Type B pancreatic cell (in vitro differentiated cells): ENCODE measurements around the gene THEMIS. TPM values are rescaled to one million over a fixed set of nuclear protein-coding genes. Genes with fewer than 3 reads are reported as not detected.

Experiments used
- DNase-seq: peaks from one replicate; pipeline ENCODE4 v3.0.0; 2021; ENCODE audit warnings: mixed read lengths; ENCODE audit not compliant: unreplicated experiment; ENCODE audit errors: extremely low spot score
- H3K27ac Mint-ChIP-seq: 2 replicates; pipeline ENCODE4 v1.8.0; 2021; ENCODE audit warnings: mild to moderate bottlenecking, mixed read lengths
- H3K27me3 Mint-ChIP-seq: 2 replicates; pipeline ENCODE4 v1.8.0; 2021; ENCODE audit warnings: mixed read lengths
- H3K36me3 Mint-ChIP-seq: 2 replicates; pipeline ENCODE4 v1.8.0; 2021; ENCODE audit warnings: mixed read lengths
- H3K4me1 Mint-ChIP-seq: one replicate; pipeline ENCODE4 v1.8.0; 2021; ENCODE audit warnings: mixed read lengths; ENCODE audit not compliant: unreplicated experiment
- H3K4me3 Mint-ChIP-seq: 2 replicates; pipeline ENCODE4 v1.8.0; 2021; ENCODE audit warnings: mild to moderate bottlenecking, mixed read lengths
- H3K9me3 Mint-ChIP-seq: 2 replicates; pipeline ENCODE4 v1.8.0; 2021; ENCODE audit warnings: mixed read lengths
- CTCF ChIP-seq: fragments of 200-600 bp; sonication (generic); conservative IDR thresholded peaks from 2 replicates; pipeline ENCODE4 v1.5.0; 2021; ENCODE audit warnings: antibody characterized with exemption, mild to moderate bottlenecking
- total RNA-seq: library from RNA; stranded (reverse); gene quantifications from 2 replicates; pipeline ENCODE4 v1.2.1, GENCODE V29; 2021; ENCODE audit warnings: low replicate concordance

THEMIS gene
- total RNA-seq, 1 donor from 2014 or later = not detected

GRCh38 chr6:127914240-127914639 lies 13.4 kb upstream of the THEMIS start:
- no peak for TF ChIP-seq CTCF

DNA sequence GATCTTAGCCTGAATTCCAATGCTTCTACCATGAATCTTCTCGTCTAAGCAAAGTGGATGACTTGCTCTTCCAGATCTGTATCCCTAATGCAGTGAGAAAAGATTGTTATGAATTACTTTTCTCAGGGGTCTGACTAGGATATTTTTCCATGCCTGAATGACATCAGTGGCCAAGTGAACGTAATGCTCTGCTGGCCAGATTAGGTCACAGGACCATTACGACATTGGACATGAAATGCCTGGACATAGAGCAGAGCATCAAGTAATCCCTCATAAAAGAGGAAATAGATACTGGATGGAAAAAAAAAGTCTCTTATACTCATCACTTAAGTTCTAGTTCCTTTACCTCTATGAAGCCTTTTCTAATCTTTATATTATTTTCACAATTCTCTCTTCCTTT lies 12.1 kb upstream of the THEMIS start:
- H3K9me3 Mint-ChIP-seq = no peaks in the 10 kb centered on the region
- H3K4me3 Mint-ChIP-seq = no peak overlapping the region
- H3K36me3 Mint-ChIP-seq = no peaks in the 10 kb centered on the region
- H3K27me3 Mint-ChIP-seq = peaks cover 13% of the 10 kb centered on the region
- no peak for DNase-seq
- TF ChIP-seq CTCF = no peak
- H3K4me1 Mint-ChIP-seq = no peaks in the 10 kb centered on the region
- H3K27ac Mint-ChIP-seq = no peak overlapping the region

More at GRCh38 chr6:127914240-127914639, 13.4 kb upstream of the THEMIS start:
- Mint-ChIP-seq H3K27me3 (peaks cover 18% of the 10 kb centered on the region), H3K4me1 (no peaks in the 10 kb centered on the region), H3K36me3 (no peaks in the 10 kb centered on the region), H3K9me3 (no peaks in the 10 kb centered on the region), H3K27ac (no peak overlapping the region), H3K4me3 (no peak overlapping the region)
- DNase-seq = no peak

DNA sequence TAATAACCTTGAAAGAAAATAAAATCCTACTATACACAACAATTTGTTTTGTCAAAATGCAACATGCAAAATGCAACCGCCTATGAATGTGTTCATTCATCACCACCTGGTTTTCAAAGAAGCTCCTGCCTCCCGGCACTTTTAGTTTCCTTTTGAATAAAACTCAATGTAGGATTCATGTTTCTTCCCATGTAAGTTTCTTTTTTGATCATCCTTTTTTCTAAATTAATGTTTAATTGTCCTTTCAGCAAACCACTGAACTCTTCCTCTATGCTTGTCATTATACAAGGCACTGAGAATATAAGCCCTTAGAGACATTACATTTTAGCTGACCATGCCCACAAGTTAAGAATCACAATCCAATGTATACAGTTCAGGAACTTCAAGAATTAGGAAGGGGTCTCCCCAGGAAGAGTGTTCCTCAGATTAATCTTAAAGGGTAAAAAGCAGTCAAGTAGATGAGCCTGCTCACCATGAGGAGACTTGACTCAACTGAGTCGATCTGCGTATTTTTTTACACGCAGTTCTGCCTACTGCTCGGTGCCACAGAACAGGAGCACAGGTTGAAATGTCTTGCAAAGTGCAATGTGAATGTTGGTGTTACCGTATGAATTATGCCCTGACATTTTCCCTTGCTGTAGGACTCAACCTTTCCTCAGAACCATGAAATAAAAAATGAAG lies 7.2 kb upstream of the THEMIS start:
- peaks cover under 1% of the 10 kb centered on the region for H3K27me3 Mint-ChIP-seq
- DNase-seq = no peak
- H3K9me3 Mint-ChIP-seq = no peaks in the 10 kb centered on the region
- no peak overlapping the region for H3K27ac Mint-ChIP-seq
- no peaks in the 10 kb centered on the region for H3K36me3 Mint-ChIP-seq
- H3K4me3 Mint-ChIP-seq = no peak overlapping the region
- TF ChIP-seq CTCF = no peak
- H3K4me1 Mint-ChIP-seq = no peaks in the 10 kb centered on the region

DNA sequence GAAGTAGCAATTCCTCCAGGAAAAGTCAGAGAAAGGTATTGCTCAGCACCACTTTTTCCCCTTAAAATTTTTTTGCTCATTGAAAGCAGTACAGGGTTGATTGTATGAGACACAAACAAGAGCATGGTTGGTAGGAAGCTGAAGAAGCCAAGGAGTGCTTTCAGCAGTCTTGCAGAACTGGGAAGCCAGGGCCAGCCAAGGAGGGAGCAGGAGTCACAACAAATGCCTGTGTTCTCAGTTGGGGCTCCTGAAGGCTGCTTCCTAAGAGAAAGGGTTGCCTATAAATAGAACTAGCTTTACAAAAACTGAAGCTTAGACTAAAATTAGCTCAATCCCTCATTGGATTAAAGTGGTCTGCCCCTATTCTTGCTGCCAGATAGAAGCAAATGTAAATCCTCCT lies 3.3 kb upstream of the THEMIS start:
- no peak for TF ChIP-seq CTCF

GRCh38 chr6:127902933-127903332 lies 2.1 kb upstream of the THEMIS start:
- Mint-ChIP-seq H3K27ac (no peak overlapping the region), H3K4me3 (no peak overlapping the region), H3K36me3 (no peaks in the 10 kb centered on the region), H3K27me3 (no peaks in the 10 kb centered on the region), H3K4me1 (no peaks in the 10 kb centered on the region), H3K9me3 (no peaks in the 10 kb centered on the region)
- no peak for DNase-seq
- TF ChIP-seq CTCF = no peak

More for the DNA sequence above, 3.3 kb upstream of the THEMIS start:
- DNase-seq = no peak
- H3K27ac Mint-ChIP-seq = no peak overlapping the region
- no peaks in the 10 kb centered on the region for H3K4me1 Mint-ChIP-seq
- H3K36me3 Mint-ChIP-seq = no peaks in the 10 kb centered on the region
- no peaks in the 10 kb centered on the region for H3K9me3 Mint-ChIP-seq
- no peak overlapping the region for H3K4me3 Mint-ChIP-seq
- H3K27me3 Mint-ChIP-seq = no peaks in the 10 kb centered on the region

GRCh38 chr6:127897484-127897883 lies 3.4 kb downstream of the THEMIS start:
- Mint-ChIP-seq H3K27me3 (no peaks in the 10 kb centered on the region), H3K4me1 (no peaks in the 10 kb centered on the region), H3K27ac (no peak overlapping the region), H3K36me3 (no peaks in the 10 kb centered on the region), H3K9me3 (no peaks in the 10 kb centered on the region), H3K4me3 (no peak overlapping the region)
- DNase-seq = no peak
- no peak for TF ChIP-seq CTCF
